Activated naive CD4-positive, alpha-beta T cell treated with anti-CD3 and anti-CD28 coated beads, Interleukin-2, amount 50 U/mL, for 16 hours (primary cell): Measurements from ENCODE around the gene SET.
A peak's percentile ranks its signal among the peaks of the same experiment; 100 is the strongest.
"Not testable (repeated sequence)": the region's sequence is repeated elsewhere in the genome, so short reads cannot be mapped to it uniquely, and the experiment has no call there.

Source experiments
- DNase-seq: peaks from one replicate; pipeline ENCODE4 v3.0.0-alpha.2; 2020

The SET gene

GRCh38 chr9:128689293-128689774, 312 bp downstream of the SET start:
- no peak for DNase-seq

GRCh38 chr9:128689820-128690683, 1.0 kb downstream of the SET start:
- DNase-seq: peak; percentile 65

GRCh38 chr9:128690684-128691034, 1.6 kb downstream of the SET start:
- DNase-seq: no peak

GRCh38 chr9:128693738-128694137, 4.7 kb downstream of the SET start:
- not testable (repeated sequence) for DNase-seq

- no peak for DNase-seq
Observed at GRCh38 chr9:128694344-128694743, 5.3 kb downstream of the SET start.

- no peak for DNase-seq
Observed at GRCh38 chr9:128696923-128697707, 8.1 kb downstream of the SET start.

- not testable (repeated sequence) for DNase-seq
Observed at GRCh38 chr9:128699096-128699795, 10.2 kb downstream of the SET start.

- no peak for DNase-seq
Observed at GRCh38 chr9:128701227-128701854, 12.3 kb downstream of the SET start.

- DNase-seq: peak; percentile 85
Observed at GRCh38 chr9:128702445-128702948, 13.5 kb downstream of the SET start, which contains the start of gene PKN3. PKN3 (plus strand) TSS chr9:128702503; CDS start chr9:128702916, 413 bp downstream.

- peak; percentile 38 for DNase-seq
Observed at GRCh38 chr9:128702949-128703615, 14.1 kb downstream of the SET start.

GRCh38 chr9:128703616-128704355, 14.8 kb downstream of the SET start:
- DNase-seq: peak; percentile 10

- no peak for DNase-seq
Observed at GRCh38 chr9:128704356-128704670, 15.3 kb downstream of the SET start.

GRCh38 chr9:128705051-128705965, 16.3 kb downstream of the SET start:
- DNase-seq: peak; percentile 9

GRCh38 chr9:128706045-128706444, 17.0 kb downstream of the SET start:
- DNase-seq: peak; percentile 1

- DNase-seq: no peak
Observed at GRCh38 chr9:128706671-128707381, 17.8 kb downstream of the SET start.

GRCh38 chr9:128707446-128707845, 18.4 kb downstream of the SET start:
- no peak for DNase-seq

- no peak for DNase-seq
Observed at GRCh38 chr9:128712451-128713410, 23.7 kb downstream of the SET start.

- DNase-seq: no peak
Observed at GRCh38 chr9:128713411-128713780, 24.4 kb downstream of the SET start.
